Ascending aorta (tissue), 2 donors: Measurements from ENCODE around the gene LYST. TPM values are rescaled to one million over a fixed set of nuclear protein-coding genes. Genes with fewer than 3 reads are reported as not detected.
"Not testable (repeated sequence)": the region's sequence is repeated elsewhere in the genome, so short reads cannot be mapped to it uniquely, and the experiment has no call there.

Experiments used
- DNase-seq, 2 donors: peaks; one replicate each; pipeline ENCODE4 v3.0.0-alpha.2; 2019; ENCODE audit warnings: low spot score in 2 of 2
- H3K27ac ChIP-seq, 2 donors: fragments of 200-600 bp; sonication (generic); one replicate each; pipeline ENCODE4 v1.5.1; 2016 to 2017; ENCODE audit warnings: mild to moderate bottlenecking in 1 of 2
- H3K27me3 ChIP-seq: fragments of 200-600 bp; sonication (generic); one replicate; pipeline ENCODE4 v1.5.1; 2017
- H3K36me3 ChIP-seq, 2 donors: fragments of 200-600 bp; sonication (generic); one replicate each; pipeline ENCODE4 v1.5.1; 2016
- H3K4me1 ChIP-seq, 2 donors: fragments of 200-600 bp; sonication (generic); one replicate each; pipeline ENCODE4 v1.5.1; 2016 to 2017; ENCODE audit warnings: mild to moderate bottlenecking in 1 of 2
- H3K4me3 ChIP-seq, 2 donors: fragments of 200-600 bp; sonication (generic); one replicate each; pipeline ENCODE4 v1.5.1; 2016 to 2017; ENCODE audit warnings: mild to moderate bottlenecking in 1 of 2
- H3K9me3 ChIP-seq, 2 donors: fragments of 200-600 bp; sonication (generic); one replicate each; pipeline ENCODE4 v1.5.1; 2016
- intact Hi-C: fragments of 100-400 bp; cut with DNase I; formaldehyde crosslinking; loops from one replicate; pipeline ENCODE4 v1.15.1; 2023
- total RNA-seq: library from RNA; depleted of rRNA; stranded (reverse); fragments of >200 nt; gene quantifications from one replicate; pipeline ENCODE4 v1.1.0, GENCODE V29; 2016
- TF ChIP-seq, protein P1 (sequence below), 3 experiments: fragments of 200-600 bp in 2 of 3; fragments of 450-650 bp in 1 of 3; sonication (generic) in 2 of 3; IDR thresholded peaks; one replicate each; pipeline ENCODE4 v1.5.1; 2016 to 2019; ENCODE audit warnings: antibody characterized with exemption in 3 of 3, mild to moderate bottlenecking in 1 of 3, moderate library complexity in 1 of 3

Gene LYST
- total RNA-seq, 1 donor from 2014 or later, result 169 TPM

DNA sequence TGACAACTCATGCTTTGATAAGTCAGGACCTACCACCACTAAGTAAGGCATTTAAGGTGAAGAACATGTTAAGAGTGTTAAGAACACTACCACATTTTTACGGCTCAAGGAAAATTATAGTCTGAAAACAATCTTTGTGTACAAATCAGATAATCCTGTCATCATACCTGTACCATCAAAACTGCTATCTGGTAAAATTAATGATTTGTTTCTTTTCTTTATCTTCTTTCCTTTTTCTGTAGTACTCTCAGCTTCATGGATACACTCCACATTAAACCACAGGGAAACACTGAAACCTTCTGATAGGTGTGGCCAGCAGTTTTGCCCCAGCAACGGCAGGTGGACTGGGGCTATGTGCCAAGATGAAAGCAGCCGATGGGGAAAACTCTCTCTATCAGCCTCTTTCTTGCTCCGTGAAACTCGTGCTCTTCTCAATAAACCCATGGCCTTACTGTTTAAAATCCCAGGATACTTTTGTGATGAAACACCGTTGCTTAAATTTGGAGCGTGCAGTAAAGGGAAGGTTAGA lies 75.1 kb downstream of the LYST start:
- H3K4me1 ChIP-seq, result no peaks in the 10 kb centered on the region
- peaks cover 23 to 50% of the 10 kb centered on the region in 2 donors for H3K36me3 ChIP-seq
- H3K4me3 ChIP-seq, result no peak overlapping the region
- TF ChIP-seq, protein P1, sequence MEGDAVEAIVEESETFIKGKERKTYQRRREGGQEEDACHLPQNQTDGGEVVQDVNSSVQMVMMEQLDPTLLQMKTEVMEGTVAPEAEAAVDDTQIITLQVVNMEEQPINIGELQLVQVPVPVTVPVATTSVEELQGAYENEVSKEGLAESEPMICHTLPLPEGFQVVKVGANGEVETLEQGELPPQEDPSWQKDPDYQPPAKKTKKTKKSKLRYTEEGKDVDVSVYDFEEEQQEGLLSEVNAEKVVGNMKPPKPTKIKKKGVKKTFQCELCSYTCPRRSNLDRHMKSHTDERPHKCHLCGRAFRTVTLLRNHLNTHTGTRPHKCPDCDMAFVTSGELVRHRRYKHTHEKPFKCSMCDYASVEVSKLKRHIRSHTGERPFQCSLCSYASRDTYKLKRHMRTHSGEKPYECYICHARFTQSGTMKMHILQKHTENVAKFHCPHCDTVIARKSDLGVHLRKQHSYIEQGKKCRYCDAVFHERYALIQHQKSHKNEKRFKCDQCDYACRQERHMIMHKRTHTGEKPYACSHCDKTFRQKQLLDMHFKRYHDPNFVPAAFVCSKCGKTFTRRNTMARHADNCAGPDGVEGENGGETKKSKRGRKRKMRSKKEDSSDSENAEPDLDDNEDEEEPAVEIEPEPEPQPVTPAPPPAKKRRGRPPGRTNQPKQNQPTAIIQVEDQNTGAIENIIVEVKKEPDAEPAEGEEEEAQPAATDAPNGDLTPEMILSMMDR (IDR thresholded peaks at IDR 0.05), result no peak
- no peak for DNase-seq
- H3K9me3 ChIP-seq, result peaks cover 0 to 11% of the 10 kb centered on the region in 2 donors
- intact Hi-C loops, result no loop called here
- no peaks in the 10 kb centered on the region for H3K27me3 ChIP-seq
- H3K27ac ChIP-seq, result no peak overlapping the region

DNA sequence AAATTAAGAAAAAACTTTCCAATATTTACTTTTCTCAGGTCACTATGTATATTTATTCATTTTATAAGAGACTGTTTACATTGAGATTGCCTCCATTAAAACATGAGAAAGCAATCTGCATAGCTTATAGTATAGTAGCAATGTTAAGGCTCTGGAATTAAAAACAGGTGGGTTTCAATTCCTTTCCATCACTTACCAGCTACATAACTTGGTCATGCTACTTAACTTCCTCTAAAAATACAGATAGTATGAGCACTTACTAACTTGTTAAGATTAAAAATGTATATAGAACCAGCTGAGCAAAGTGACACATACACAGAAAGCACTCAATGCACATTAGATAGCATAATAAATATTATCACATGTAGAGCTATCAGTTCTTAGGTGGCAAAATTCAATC lies 76.6 kb downstream of the LYST start:
- Histone ChIP-seq H3K27ac (no peak overlapping the region), H3K9me3 (peaks cover 0 to under 1% of the 10 kb centered on the region in 2 donors), H3K4me1 (no peaks in the 10 kb centered on the region), H3K4me3 (no peak overlapping the region), H3K27me3 (no peaks in the 10 kb centered on the region), H3K36me3 (peaks cover 19 to 52% of the 10 kb centered on the region in 2 donors)
- TF ChIP-seq, protein P1 (IDR thresholded peaks at IDR 0.05), result no peak
- intact Hi-C loops, result no loop called here
- DNase-seq, result no peak

DNA sequence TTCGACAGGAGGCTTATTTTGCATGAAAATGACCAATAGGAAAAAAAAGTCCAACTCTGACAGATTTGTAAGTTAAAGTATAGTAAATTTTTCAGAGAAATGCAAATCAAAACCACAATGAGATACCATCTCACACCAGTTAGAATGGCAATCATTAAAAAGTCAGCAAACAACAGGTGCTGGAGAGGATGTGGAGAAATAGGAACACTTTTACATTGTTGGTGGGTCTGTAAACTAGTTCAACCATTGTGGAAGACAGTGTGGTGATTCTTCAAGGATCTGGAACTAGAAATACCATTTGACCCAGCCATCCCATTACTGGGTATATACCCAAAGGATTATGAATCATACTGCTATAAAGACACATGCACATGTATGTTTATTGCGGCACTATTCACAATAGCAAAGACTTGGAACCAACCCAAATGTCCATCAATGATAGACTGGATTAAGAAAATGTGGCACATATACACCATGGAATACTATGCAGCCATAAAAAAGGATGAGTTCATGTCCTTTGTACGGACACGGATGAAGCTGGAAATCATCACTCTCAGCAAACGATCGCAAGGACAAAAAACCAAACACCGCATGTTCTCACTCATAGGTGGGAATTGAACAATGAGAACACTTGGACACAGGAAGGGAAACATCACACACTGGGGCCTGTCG lies 80.3 kb downstream of the LYST start:
- H3K36me3 ChIP-seq, result peaks cover 19 to 51% of the 10 kb centered on the region in 2 donors
- intact Hi-C loops, result loop anchor here (10.0 kb wide), 1 partner anchor 272 kb away; no protein-coding TSS in a partner anchor

DNA sequence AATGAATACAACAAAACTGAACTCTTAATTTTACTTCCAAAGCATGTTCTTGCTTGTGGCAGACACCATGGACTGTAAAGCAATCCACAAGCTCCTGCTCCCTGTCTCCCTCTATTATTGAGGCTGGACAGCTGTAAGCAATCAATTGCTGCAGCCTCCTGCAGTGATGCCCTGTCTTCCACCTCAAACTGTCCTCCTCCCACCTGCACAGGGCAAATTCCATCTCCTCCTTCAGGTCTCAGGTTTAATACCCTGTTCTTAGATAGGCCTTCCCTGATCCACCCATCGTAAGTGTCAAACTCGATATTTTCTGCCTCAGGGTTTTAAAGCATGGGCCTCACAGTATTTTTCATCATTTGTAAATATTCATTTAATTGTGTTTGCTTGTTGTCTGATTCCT lies 81.8 kb downstream of the LYST start:
- peaks cover 0 to 3% of the 10 kb centered on the region in 2 donors for H3K4me1 ChIP-seq
- H3K9me3 ChIP-seq, result no peaks in the 10 kb centered on the region
- DNase-seq, result no peak
- H3K36me3 ChIP-seq, result peaks cover 12 to 45% of the 10 kb centered on the region in 2 donors
- TF ChIP-seq, protein P1 (IDR thresholded peaks at IDR 0.05), result no peak
- no peak overlapping the region for H3K4me3 ChIP-seq
- no peaks in the 10 kb centered on the region for H3K27me3 ChIP-seq
- H3K27ac ChIP-seq, result no peak overlapping the region
- intact Hi-C loops, result loop anchor here (5.0 to 10.0 kb wide), 2 partner anchors 187 to 270 kb away; no protein-coding TSS in a partner anchor

More for the DNA sequence above, 80.3 kb downstream of the LYST start:
- H3K27me3 ChIP-seq, H3K4me3 ChIP-seq, H3K4me1 ChIP-seq, H3K9me3 ChIP-seq, DNase-seq, H3K27ac ChIP-seq: not testable (repeated sequence)

DNA sequence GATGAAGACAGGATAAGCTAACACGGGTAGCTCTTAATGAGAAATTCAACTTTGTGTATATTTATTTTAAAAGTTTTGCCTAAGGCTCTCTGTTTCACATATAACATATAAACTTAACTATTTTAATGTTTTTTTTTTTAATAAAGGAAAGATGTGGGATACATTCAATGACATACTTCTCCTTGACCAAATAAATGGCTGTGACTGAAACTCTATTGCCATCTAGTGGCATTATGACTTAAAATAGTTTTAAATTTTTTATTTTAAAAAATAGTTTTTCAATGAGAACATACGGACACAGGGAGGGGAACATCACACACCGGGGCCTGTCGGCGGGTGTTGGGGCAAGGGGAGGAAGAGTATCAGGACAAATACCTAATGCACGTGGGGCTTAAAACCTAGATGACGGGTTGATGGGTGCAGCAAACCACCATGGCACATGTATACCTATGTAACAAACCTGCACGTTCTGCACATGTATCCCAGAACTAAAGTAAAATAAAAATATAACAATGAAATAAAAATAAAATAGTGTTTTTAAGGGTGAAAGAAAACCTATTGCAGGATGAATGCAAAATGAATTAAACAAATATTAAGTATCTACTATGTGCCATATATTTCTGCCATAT lies 83.4 kb downstream of the LYST start:
- intact Hi-C loops, result loop anchor here (5.0 to 10.0 kb wide), 2 partner anchors 189 to 268 kb away; no protein-coding TSS in a partner anchor
- TF ChIP-seq, protein P1 (IDR thresholded peaks at IDR 0.05), result peak in 2 of 3 experiments; percentile 35 to 59
- Histone ChIP-seq H3K4me3 (no peak overlapping the region), H3K27me3 (no peaks in the 10 kb centered on the region), H3K9me3 (no peaks in the 10 kb centered on the region), H3K36me3 (peaks cover 11 to 36% of the 10 kb centered on the region in 2 donors), H3K27ac (no peak overlapping the region), H3K4me1 (peaks cover 0 to 3% of the 10 kb centered on the region in 2 donors)
- DNase-seq, result no peak

DNA sequence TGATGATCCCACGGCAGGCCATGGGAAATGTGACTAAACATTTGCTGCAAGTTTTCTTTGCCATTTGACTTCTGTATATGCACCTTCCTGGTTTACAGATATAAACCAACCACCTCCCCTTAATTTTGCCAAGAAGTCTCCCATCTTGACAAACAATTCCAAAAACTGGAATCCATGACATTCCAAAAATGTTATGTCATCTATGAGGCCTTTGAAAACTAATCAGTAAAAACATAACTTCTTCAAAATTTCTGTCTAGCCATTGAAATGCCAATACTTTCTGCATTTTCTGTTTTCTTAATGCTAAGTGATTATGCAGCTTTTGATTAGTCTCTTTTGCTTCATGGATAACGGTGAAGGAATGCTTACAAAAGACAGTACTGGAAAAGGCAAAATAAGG lies 84.1 kb downstream of the LYST start:
- no peak overlapping the region for H3K27ac ChIP-seq
- H3K4me3 ChIP-seq, result no peak overlapping the region
- TF ChIP-seq, protein P1 (IDR thresholded peaks at IDR 0.05), result no peak
- H3K9me3 ChIP-seq, result no peaks in the 10 kb centered on the region
- H3K36me3 ChIP-seq, result peaks cover 4 to 31% of the 10 kb centered on the region in 2 donors
- DNase-seq, result no peak
- intact Hi-C loops, result loop anchor here (5.0 to 10.0 kb wide), 2 partner anchors 190 to 268 kb away; no protein-coding TSS in a partner anchor
- H3K4me1 ChIP-seq, result peaks cover 0 to 3% of the 10 kb centered on the region in 2 donors
- H3K27me3 ChIP-seq, result no peaks in the 10 kb centered on the region
